Epithelial cell of proximal tubule (primary cell): Measurements from ENCODE around the gene AP3D1. TPM values are rescaled to one million over a fixed set of nuclear protein-coding genes. Genes with fewer than 3 reads are reported as not detected.

Source experiments
- DNase-seq: peaks from one replicate; pipeline ENCODE4 v3.0.0-alpha.2; 2011; ENCODE audit warnings: low read depth
- H3K4me3 ChIP-seq: 2 replicates; pipeline ENCODE4 v1.5.1; 2011; ENCODE audit warnings: low read depth, mild to moderate bottlenecking, low read length
- total RNA-seq: library from RNA; depleted of rRNA; stranded (reverse); fragments of >200 nt; gene quantifications from 2 replicates; pipeline ENCODE4 v1.2.3, GENCODE V29; 2015
- TF ChIP-seq, protein P1 (sequence below): conservative IDR thresholded peaks from 2 replicates; pipeline ENCODE4 v1.5.1; 2012; ENCODE audit warnings: low read depth, mild to moderate bottlenecking, low read length

The AP3D1 gene
- total RNA-seq, 1 donor from 2014 or later = 141 TPM

DNA sequence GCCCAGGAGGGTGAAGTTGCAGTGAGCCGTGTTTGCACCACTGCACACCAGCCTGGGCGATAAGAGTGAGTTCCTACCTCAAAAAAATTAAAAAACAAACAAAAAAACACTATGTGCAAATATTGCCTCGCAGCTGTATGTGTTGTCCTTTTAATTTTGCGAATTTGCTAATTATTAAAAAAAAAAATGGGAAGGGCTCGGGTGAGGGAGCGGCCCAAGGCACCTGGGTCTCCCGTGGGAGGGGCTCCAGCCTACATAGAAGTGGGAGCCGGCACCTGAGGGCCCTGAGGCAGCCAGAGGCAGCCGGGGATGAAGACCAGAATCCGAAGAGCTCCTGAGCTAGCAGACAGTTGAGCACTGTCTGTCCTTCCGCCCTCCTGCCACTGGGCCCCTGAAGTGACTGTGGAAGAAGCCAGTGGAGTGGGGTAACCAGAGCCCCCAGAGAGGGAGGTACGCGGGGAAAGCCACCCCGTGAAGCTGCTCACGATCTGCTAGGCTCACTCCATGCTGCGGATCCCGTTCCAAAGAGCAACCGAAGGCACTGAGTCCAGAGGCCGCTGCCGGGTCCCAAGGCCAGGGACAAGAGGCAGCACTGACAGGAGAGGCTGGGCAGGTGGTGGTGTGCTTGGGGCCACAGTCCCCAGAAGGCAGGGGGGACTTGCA lies 48.2 kb downstream of the AP3D1 start:
- DNase-seq = no peak
- no peak overlapping the region for H3K4me3 ChIP-seq
- TF ChIP-seq, protein P1, sequence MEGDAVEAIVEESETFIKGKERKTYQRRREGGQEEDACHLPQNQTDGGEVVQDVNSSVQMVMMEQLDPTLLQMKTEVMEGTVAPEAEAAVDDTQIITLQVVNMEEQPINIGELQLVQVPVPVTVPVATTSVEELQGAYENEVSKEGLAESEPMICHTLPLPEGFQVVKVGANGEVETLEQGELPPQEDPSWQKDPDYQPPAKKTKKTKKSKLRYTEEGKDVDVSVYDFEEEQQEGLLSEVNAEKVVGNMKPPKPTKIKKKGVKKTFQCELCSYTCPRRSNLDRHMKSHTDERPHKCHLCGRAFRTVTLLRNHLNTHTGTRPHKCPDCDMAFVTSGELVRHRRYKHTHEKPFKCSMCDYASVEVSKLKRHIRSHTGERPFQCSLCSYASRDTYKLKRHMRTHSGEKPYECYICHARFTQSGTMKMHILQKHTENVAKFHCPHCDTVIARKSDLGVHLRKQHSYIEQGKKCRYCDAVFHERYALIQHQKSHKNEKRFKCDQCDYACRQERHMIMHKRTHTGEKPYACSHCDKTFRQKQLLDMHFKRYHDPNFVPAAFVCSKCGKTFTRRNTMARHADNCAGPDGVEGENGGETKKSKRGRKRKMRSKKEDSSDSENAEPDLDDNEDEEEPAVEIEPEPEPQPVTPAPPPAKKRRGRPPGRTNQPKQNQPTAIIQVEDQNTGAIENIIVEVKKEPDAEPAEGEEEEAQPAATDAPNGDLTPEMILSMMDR = no peak

DNA sequence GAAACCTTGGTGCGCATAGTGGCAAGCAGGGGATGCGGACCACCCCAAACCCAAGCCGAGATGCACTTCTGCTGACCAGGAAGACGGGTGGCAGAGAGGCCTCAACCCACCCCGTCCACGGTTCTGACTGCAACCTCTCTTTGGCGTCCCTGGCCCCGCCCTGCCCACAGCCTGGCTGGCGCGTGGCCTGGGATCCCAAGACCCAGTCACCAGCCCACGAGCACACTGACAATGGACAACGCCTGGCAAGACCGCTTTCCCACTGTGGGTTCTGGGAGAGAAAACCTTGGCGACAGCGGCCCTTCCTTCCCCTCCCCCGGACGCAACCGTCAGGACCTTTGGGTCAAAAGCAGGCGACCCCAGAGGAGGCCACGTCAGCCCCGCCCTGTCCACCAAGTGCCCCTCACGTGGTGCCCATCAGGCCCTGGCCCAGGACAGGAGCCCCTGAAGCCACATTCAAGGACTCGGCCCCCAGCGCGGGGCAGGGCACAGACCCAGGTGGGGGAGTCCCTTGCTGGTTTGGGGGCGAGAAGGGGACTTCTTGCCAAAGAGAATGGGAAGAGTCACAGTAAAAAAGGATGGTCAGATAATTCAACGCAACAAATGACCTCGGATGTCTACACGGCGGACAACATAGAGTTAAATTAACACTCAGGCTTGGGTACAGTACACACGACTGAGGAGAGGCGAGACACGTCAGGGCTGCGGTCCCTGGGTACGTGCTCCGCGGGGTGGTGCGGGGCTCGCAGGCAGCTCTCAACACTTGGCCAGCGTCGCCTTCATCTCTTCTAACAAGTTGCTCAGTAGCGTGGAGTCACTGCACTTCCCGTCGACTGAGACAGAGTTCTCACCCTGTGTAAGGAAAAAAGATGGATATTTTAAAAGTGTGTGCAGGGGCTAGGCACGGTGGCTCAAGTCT lies 49.7 kb downstream of the AP3D1 start:
- TF ChIP-seq, protein P1 = no peak
- H3K4me3 ChIP-seq = no peak overlapping the region
- DNase-seq = no peak

DNA sequence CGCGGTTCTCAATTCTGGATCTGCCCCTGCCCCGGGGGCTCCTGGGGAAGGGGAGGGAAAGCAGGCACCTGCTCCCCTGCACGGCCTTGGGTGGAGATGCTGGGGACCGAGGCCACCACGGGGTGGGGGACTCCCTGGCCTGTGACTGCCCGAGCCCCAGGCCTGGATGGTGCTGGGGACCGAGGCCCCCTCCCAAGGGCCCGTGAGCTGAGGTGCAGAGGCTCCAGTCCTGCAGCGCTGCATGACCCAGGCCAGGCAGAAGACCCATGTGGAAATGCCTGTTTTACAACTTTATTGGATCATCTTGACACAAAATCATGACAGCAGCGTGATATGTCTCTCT lies 50.7 kb downstream of the AP3D1 start:
- TF ChIP-seq, protein P1 = no peak
- no peak overlapping the region for H3K4me3 ChIP-seq
- no peak for DNase-seq

DNA sequence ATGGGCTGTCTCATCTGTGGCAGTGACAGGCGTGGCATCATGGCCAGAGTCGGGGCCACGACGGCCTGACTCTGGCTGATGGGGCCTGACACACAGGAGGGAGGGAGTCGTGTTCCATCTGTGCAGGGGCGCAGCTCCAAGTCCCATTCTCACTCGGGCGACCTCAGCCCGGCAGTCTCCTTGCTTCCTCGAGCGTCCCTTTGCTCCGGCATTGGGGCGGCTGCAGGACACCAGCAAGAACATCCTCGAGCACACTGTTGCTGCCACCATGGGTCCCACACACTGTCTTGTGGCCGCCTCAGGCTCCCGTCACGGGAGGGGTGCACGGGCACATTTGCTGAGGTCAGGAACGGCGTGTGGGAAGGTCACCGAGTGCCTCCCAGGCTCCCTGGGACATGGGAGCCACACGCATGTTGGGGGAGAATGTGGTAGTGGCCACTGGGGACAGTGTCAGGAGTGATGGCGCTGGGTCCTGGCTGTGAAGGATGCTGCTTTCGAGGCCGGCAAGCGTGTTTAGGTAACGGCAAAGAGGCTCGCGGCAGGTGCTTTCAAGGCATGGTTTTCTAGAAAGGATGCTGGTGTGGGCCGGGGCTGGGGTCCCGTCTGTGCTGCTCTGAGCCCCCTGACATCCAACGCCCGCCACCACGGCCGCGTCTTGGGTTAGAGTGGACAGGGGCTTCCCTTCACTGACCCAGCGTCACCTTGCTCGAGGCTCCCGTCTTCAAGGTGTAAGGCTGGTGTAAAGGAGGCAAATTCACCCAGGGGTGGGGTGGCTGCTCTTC lies 51.2 kb downstream of the AP3D1 start:
- DNase-seq = no peak
- no peak overlapping the region for H3K4me3 ChIP-seq
- TF ChIP-seq, protein P1 = no peak

DNA sequence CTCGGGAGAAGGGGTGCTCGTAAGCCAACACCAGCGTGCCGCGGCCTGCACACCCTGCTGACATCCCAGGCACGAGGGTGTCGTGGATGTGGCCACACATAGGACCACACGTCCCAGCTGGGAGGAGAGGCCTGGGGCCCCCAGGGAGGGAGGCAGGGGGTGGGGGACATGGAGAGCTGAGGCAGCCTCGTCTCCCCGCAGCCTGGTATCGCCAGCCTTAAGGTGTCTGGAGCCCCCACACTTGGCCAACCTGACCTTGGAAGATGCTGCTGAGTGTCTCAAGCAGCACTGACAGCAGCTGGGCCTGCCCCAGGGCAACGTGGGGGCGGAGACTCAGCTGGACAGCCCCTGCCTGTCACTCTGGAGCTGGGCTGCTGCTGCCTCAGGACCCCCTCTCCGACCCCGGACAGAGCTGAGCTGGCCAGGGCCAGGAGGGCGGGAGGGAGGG lies 52.3 kb downstream of the AP3D1 start:
- TF ChIP-seq, protein P1 = no peak
- H3K4me3 ChIP-seq = no peak overlapping the region
- no peak for DNase-seq

DNA sequence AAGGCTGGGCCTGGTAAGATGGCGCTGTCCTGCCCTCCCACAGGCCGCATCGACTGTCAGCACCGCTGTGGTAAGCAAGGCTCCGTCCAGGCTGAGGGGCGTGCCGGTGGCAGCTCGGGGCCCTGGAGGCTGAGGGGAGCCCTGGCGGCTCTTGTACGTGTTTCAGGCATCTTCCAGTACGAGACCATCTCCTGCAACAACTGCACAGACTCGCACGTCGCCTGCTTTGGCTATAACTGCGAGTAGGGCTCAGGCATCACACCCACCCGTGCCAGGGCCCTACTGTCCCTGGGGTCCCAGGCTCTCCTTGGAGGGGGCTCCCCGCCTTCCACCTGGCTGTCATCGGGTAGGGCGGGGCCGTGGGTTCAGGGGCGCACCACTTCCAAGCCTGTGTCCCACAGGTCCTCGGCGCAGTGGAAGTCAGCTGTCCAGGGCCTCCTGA lies 53.5 kb downstream of the AP3D1 start:
- TF ChIP-seq, protein P1 = no peak
- DNase-seq = no peak

More for the DNA sequence above, 53.5 kb downstream of the AP3D1 start:
- no peak overlapping the region for H3K4me3 ChIP-seq
